ENCODE data around the gene AIM2.
"Not testable (repeated sequence)": the region's sequence is repeated elsewhere in the genome, so short reads cannot be mapped to it uniquely, and the experiment has no call there.

The AIM2 gene

GRCh38 chr1:159083013-159083412 is 6.4 kb upstream of the AIM2 start:
- Histone ChIP-seq H3K4me3 (no peak overlapping the region), H3K27ac (no peak overlapping the region)

- H3K27ac ChIP-seq: no peak overlapping the region
- H3K4me3 ChIP-seq: no peak overlapping the region
Measured at GRCh38 chr1:159081626-159082025, 5.1 kb upstream of the AIM2 start.

- no peak overlapping the region for H3K4me3 ChIP-seq
- H3K27ac ChIP-seq: no peak overlapping the region
Measured at GRCh38 chr1:159079525-159079924, 3.0 kb upstream of the AIM2 start.

GRCh38 chr1:159077120-159077961 is 775 bp upstream of the AIM2 start:
- H3K27ac ChIP-seq: peak overlapping the region in 17 of 21 experiments; percentile 0 to 92 (median 77)

GRCh38 chr1:159071970-159072582 is 4.5 kb downstream of the AIM2 start:
- no peak overlapping the region for H3K4me3 ChIP-seq
- H3K27ac ChIP-seq: no peak overlapping the region

More at GRCh38 chr1:159077120-159077961, 775 bp upstream of the AIM2 start:
- H3K4me3 ChIP-seq: peak overlapping the region in 1 of 7 experiments; percentile 21

- Histone ChIP-seq H3K27ac (peak overlapping the region in 10 of 21 experiments; percentile 13 to 95 (median 63)), H3K4me3 (no peak overlapping the region)
Measured at GRCh38 chr1:159068886-159069285, 7.7 kb downstream of the AIM2 start.

- no peak overlapping the region for H3K4me3 ChIP-seq
- peak overlapping the region in 15 of 21 experiments; percentile 23 to 95 (median 62) for H3K27ac ChIP-seq
Measured at GRCh38 chr1:159067699-159068621, 8.6 kb downstream of the AIM2 start.

GRCh38 chr1:159066108-159066507 is 10.5 kb downstream of the AIM2 start:
- Histone ChIP-seq H3K27ac (peak overlapping the region in 1 of 21 experiments; percentile 95), H3K4me3 (no peak overlapping the region)

- no peak overlapping the region for H3K4me3 ChIP-seq
Measured at GRCh38 chr1:159065106-159065505, 11.5 kb downstream of the AIM2 start.

GRCh38 chr1:159058751-159059150 is 17.8 kb downstream of the AIM2 start:
- no peak overlapping the region for H3K4me3 ChIP-seq
- H3K27ac ChIP-seq: no peak overlapping the region

More at GRCh38 chr1:159065106-159065505, 11.5 kb downstream of the AIM2 start:
- H3K27ac ChIP-seq: no peak overlapping the region

GRCh38 chr1:159056069-159056698 is 20.4 kb downstream of the AIM2 start:
- Histone ChIP-seq H3K4me3 (no peak overlapping the region), H3K27ac (peak overlapping the region in 9 of 21 experiments; percentile 0 to 43 (median 22))

- H3K4me3 ChIP-seq: no peak overlapping the region
- H3K27ac ChIP-seq: peak overlapping the region in 7 of 21 experiments; percentile 13 to 48 (median 30)
Measured at GRCh38 chr1:159055181-159055641, 21.4 kb downstream of the AIM2 start.

- Histone ChIP-seq H3K27ac (peak overlapping the region in 6 of 21 experiments; percentile 1 to 50 (median 20)), H3K4me3 (no peak overlapping the region)
Measured at GRCh38 chr1:159054427-159054826, 22.1 kb downstream of the AIM2 start.

GRCh38 chr1:159051436-159051835 is 25.1 kb downstream of the AIM2 start:
- Histone ChIP-seq H3K27ac (no peak overlapping the region), H3K4me3 (no peak overlapping the region)

GRCh38 chr1:159046486-159046885 is 30.1 kb downstream of the AIM2 start:
- H3K4me3 ChIP-seq, H3K27ac ChIP-seq: not testable (repeated sequence)

GRCh38 chr1:159040893-159041724 is 35.5 kb downstream of the AIM2 start:
- no peak overlapping the region for H3K27ac ChIP-seq
- H3K4me3 ChIP-seq: no peak overlapping the region

- no peak overlapping the region for H3K4me3 ChIP-seq
- H3K27ac ChIP-seq: no peak overlapping the region
Measured at GRCh38 chr1:159040206-159040605, 36.4 kb downstream of the AIM2 start.

GRCh38 chr1:159030877-159031447 is 45.6 kb downstream of the AIM2 start:
- H3K4me3 ChIP-seq: no peak overlapping the region
- H3K27ac ChIP-seq: peak overlapping the region in 5 of 21 experiments; percentile 3 to 60 (median 33)

Measured in skin epidermis (tissue), 12 donors.